KMS-11 (cell line): Measurements from ENCODE around the gene TTC39C.

Experiments
- H2AFZ ChIP-seq: fragments of 200-600 bp; sonication (generic); 2 replicates; pipeline ENCODE4 v1.6.1; 2016; ENCODE audit warnings: antibody characterized with exemption, mixed run types, low read depth
- H3K27ac ChIP-seq: fragments of 200-600 bp; sonication (generic); 2 replicates; pipeline ENCODE4 v1.6.1; 2016; ENCODE audit warnings: mild to moderate bottlenecking, mixed run types
- H3K27me3 ChIP-seq: fragments of 200-600 bp; sonication (generic); 2 replicates; pipeline ENCODE4 v1.6.1; 2017; ENCODE audit warnings: mild to moderate bottlenecking, low read depth, mixed run types, moderate library complexity; ENCODE audit not compliant: insufficient read depth
- H3K36me3 ChIP-seq: fragments of 200-600 bp; sonication (generic); 2 replicates; pipeline ENCODE4 v1.6.1; 2017; ENCODE audit warnings: mild to moderate bottlenecking, mixed run types; ENCODE audit not compliant: insufficient read depth
- H3K4me1 ChIP-seq: fragments of 200-600 bp; sonication (generic); 2 replicates; pipeline ENCODE4 v1.6.1; 2016; ENCODE audit warnings: mild to moderate bottlenecking, low read depth, mixed run types; ENCODE audit not compliant: poor library complexity, severe bottlenecking
- H3K4me2 ChIP-seq: fragments of 200-600 bp; sonication (generic); 2 replicates; pipeline ENCODE4 v1.7.0; 2016; ENCODE audit warnings: mild to moderate bottlenecking, mixed run types
- H3K4me3 ChIP-seq: fragments of 200-600 bp; sonication (generic); IDR thresholded peaks from 2 replicates; pipeline ENCODE4 v1.6.1; 2017; ENCODE audit warnings: low read depth, low read length, mixed read lengths; ENCODE audit not compliant: insufficient read depth
- H3K79me2 ChIP-seq: fragments of 200-600 bp; sonication (generic); 2 replicates; pipeline ENCODE4 v1.6.1; 2016; ENCODE audit warnings: low read depth, mixed run types; ENCODE audit not compliant: insufficient read depth
- H3K9ac ChIP-seq: fragments of 200-600 bp; sonication (generic); 2 replicates; pipeline ENCODE4 v1.6.1; 2016; ENCODE audit warnings: mild to moderate bottlenecking, mixed run types
- H4K20me1 ChIP-seq: fragments of 200-600 bp; sonication (generic); 2 replicates; pipeline ENCODE4 v1.6.1; 2016; ENCODE audit warnings: mild to moderate bottlenecking, mixed run types; ENCODE audit not compliant: insufficient read depth
- TF ChIP-seq, protein P1 (sequence below): fragments of 200-600 bp; sonication (generic); conservative IDR thresholded peaks from 2 replicates; pipeline ENCODE4 v1.6.1; 2017; ENCODE audit warnings: low read depth, mild to moderate bottlenecking, antibody characterized with exemption, low read length, moderate library complexity, mixed read lengths

The TTC39C gene

DNA sequence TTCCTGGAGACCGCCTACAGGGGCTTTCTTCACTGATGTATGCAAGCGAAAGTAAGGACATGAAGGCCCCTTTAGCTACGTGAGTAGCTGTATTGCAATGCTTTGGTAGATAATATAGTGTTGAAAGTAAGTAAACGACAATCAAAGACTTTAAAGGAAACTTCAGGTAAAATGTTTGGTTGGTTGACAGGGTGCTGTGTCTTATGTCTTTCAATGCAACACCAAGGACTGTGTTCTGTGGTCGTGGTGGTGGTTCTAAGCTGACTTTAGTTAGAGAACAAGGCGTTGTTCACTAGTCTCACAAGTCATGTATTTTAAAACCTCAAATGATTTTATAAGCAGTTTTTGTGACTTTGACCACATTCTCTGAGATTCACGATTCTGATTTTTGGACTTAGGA is 66.3 kb downstream of the TTC39C start:
- Histone ChIP-seq H3K4me1 (peaks cover 14% of the 10 kb centered on the region), H3K9ac (no peak overlapping the region), H3K27me3 (no peaks in the 10 kb centered on the region), H3K36me3 (no peaks in the 10 kb centered on the region), H3K27ac (no peak overlapping the region), H4K20me1 (no peaks in the 10 kb centered on the region), H3K79me2 (no peaks in the 10 kb centered on the region), H3K4me3 (no peak overlapping the region), H2AFZ (no peak overlapping the region), H3K4me2 (no peak overlapping the region)
- TF ChIP-seq, protein P1, sequence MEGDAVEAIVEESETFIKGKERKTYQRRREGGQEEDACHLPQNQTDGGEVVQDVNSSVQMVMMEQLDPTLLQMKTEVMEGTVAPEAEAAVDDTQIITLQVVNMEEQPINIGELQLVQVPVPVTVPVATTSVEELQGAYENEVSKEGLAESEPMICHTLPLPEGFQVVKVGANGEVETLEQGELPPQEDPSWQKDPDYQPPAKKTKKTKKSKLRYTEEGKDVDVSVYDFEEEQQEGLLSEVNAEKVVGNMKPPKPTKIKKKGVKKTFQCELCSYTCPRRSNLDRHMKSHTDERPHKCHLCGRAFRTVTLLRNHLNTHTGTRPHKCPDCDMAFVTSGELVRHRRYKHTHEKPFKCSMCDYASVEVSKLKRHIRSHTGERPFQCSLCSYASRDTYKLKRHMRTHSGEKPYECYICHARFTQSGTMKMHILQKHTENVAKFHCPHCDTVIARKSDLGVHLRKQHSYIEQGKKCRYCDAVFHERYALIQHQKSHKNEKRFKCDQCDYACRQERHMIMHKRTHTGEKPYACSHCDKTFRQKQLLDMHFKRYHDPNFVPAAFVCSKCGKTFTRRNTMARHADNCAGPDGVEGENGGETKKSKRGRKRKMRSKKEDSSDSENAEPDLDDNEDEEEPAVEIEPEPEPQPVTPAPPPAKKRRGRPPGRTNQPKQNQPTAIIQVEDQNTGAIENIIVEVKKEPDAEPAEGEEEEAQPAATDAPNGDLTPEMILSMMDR, result no peak

DNA sequence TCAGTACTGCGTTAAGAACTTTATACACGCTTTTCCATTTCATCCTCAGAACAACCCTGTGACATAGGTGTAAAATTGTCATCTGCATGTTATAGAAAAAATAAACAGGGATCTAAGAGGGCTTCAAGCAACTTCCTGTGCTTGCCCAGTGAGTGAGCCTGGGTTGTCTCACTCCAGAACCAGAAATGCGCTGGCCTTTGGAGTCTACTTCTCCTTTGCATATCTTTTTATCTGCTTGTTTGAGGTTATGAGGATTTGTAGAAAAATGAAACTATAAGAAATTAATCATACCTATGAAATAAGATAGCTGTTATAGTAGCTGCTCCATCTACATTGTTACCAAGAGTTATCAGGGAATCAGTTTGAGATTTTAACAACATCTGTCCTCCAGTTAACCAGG is 69.0 kb downstream of the TTC39C start:
- Histone ChIP-seq H3K27me3 (no peaks in the 10 kb centered on the region), H3K4me1 (peaks cover 14% of the 10 kb centered on the region), H3K4me3 (no peak overlapping the region), H3K36me3 (no peaks in the 10 kb centered on the region), H3K79me2 (no peaks in the 10 kb centered on the region), H4K20me1 (no peaks in the 10 kb centered on the region), H3K4me2 (no peak overlapping the region), H2AFZ (no peak overlapping the region), H3K9ac (no peak overlapping the region), H3K27ac (no peak overlapping the region)
- TF ChIP-seq, protein P1, result no peak

DNA sequence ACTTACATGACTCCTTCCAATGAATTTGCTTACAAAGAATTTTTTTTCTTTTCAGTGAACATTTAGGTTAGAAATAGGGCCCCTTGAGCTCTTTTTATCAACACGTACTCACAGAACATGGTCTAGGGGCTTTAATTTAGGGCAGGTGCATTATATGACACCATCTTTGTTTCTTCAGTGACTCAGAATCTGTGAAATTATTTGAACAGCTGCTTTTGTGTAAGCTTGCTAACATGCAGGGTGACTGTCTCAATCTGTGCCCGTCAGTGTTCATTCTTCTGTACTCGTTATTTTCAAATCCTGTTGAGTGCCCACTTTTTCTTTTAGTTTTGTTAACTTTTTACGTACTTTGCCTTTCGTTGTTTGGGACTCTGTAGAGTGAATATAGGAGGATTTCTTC is 71.5 kb downstream of the TTC39C start:
- H3K4me3 ChIP-seq, result no peak overlapping the region
- H3K4me1 ChIP-seq, result no peaks in the 10 kb centered on the region
- no peaks in the 10 kb centered on the region for H3K79me2 ChIP-seq
- H3K36me3 ChIP-seq, result no peaks in the 10 kb centered on the region
- H4K20me1 ChIP-seq, result no peaks in the 10 kb centered on the region
- TF ChIP-seq, protein P1, result no peak
- H3K4me2 ChIP-seq, result no peak overlapping the region
- H3K27ac ChIP-seq, result no peak overlapping the region
- no peak overlapping the region for H3K9ac ChIP-seq
- H3K27me3 ChIP-seq, result no peaks in the 10 kb centered on the region
- H2AFZ ChIP-seq, result no peak overlapping the region

DNA sequence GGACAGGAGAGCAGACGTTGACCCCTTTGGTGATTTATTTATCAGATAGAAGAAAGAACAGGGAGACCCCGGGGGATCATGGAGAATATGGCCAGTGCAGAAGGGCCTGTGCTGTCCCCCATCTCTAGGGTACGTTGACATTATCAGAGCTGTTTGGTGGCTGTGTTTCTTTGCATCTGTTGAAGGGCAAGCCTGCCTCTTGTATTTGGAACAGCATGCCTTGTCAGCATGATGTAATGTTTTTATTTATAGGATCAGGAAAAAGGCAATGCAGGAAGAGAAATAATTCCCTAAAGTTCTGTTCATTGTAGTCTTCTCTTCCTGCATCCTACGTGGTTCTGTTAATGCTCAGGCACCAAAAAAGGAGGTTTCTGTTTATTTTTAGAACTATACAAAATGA is 74.5 kb downstream of the TTC39C start:
- Histone ChIP-seq H3K4me2 (no peak overlapping the region), H3K27me3 (no peaks in the 10 kb centered on the region), H3K36me3 (no peaks in the 10 kb centered on the region), H3K27ac (no peak overlapping the region), H2AFZ (no peak overlapping the region), H3K9ac (no peak overlapping the region), H3K4me3 (no peak overlapping the region), H3K4me1 (no peaks in the 10 kb centered on the region), H3K79me2 (no peaks in the 10 kb centered on the region), H4K20me1 (no peaks in the 10 kb centered on the region)
- TF ChIP-seq, protein P1, result no peak
